Esophagus squamous epithelium (tissue), 4 donors: Measurements from ENCODE around the gene KCTD5.

Experiments used
- CTCF ChIP-seq, 6 experiments: fragments of 450-650 bp in 4 of 6; fragments of 200-600 bp in 2 of 6; sonication (generic) in 2 of 6; IDR thresholded peaks; one replicate each; pipeline ENCODE4 v1.5.1; 2016 to 2019; ENCODE audit warnings: antibody characterized with exemption in 6 of 6, mild to moderate bottlenecking in 4 of 6, moderate library complexity in 4 of 6
- POLR2A ChIP-seq, 4 donors: fragments of 450-650 bp; IDR thresholded peaks; one replicate each; pipeline ENCODE4 v1.6.1; 2017; ENCODE audit warnings: antibody characterized with exemption in 4 of 4, mild to moderate bottlenecking in 4 of 4, moderate library complexity in 3 of 4

- no peak for TF ChIP-seq CTCF (IDR thresholded peaks at IDR 0.05)
- no peak for TF ChIP-seq POLR2A (IDR thresholded peaks at IDR 0.05)
Measured at GRCh38 chr16:2726923-2727322, 44.6 kb downstream of the KCTD5 start.
